A673 (cell line): ENCODE measurements around the gene CNRIP1. TPM values are rescaled to one million over a fixed set of nuclear protein-coding genes. Genes with fewer than 3 reads are reported as not detected.

Experiments
- BruUV-seq: library from RNA; stranded (reverse); fragments of 400-500 nt; replicated peaks from 2 replicates; lab custom pipeline; 2021; lab: Mats Ljungman, UMichigan
- CTCF ChIA-PET: fragments of 300-600 bp; sonication (Branson Sonifier 250); formaldehyde crosslinking; loops from one replicate; lab custom pipeline; 2022; ENCODE audit warnings: antibody characterized with exemption; lab: Charles Lee
- POLR2A ChIA-PET: fragments of 300-600 bp; sonication (Branson Sonifier 250); formaldehyde crosslinking; loops from one replicate; lab custom pipeline; 2022; ENCODE audit warnings: antibody characterized with exemption; ENCODE audit not compliant: low non-redundant PET; lab: Charles Lee
- DNase-seq: peaks from one replicate; pipeline ENCODE4 v3.0.0-alpha.2; 2015; ENCODE audit warnings: low spot score
- H3K27ac ChIP-seq: fragments of 200-600 bp; sonication (generic); 2 replicates; pipeline ENCODE4 v1.5.1; 2016; ENCODE audit warnings: mixed run types, low read depth, mild to moderate bottlenecking, mixed read lengths, antibody characterized with exemption, low read length; ENCODE audit not compliant: poor library complexity, severe bottlenecking
- H3K27me3 ChIP-seq: fragments of 200-600 bp; sonication (generic); replicated peaks from 2 replicates; pipeline ENCODE4 v1.6.1; 2017; ENCODE audit warnings: mixed run types, low read depth, mild to moderate bottlenecking, mixed read lengths, antibody characterized with exemption, low read length; ENCODE audit not compliant: insufficient read depth, poor library complexity
- H3K36me3 ChIP-seq: fragments of 200-600 bp; sonication (generic); 2 replicates; pipeline ENCODE4 v1.6.1; 2016; ENCODE audit warnings: mixed run types, mild to moderate bottlenecking, mixed read lengths, antibody characterized with exemption, low read length; ENCODE audit not compliant: insufficient read depth, poor library complexity, severe bottlenecking
- H3K4me1 ChIP-seq: fragments of 200-600 bp; sonication (generic); 2 replicates; pipeline ENCODE4 v1.6.1; 2017; ENCODE audit warnings: mixed run types, mild to moderate bottlenecking, mixed read lengths, antibody characterized with exemption, low read length; ENCODE audit not compliant: insufficient read depth, poor library complexity, severe bottlenecking
- H3K4me3 ChIP-seq: fragments of 200-600 bp; sonication (generic); 2 replicates; pipeline ENCODE4 v1.5.1; 2016; ENCODE audit warnings: low read depth, mixed run types, mild to moderate bottlenecking, mixed read lengths, low read length; ENCODE audit not compliant: poor library complexity, severe bottlenecking
- H3K9me3 ChIP-seq: fragments of 200-600 bp; sonication (generic); 2 replicates; pipeline ENCODE4 v1.6.1; 2016; ENCODE audit warnings: mixed run types, low read depth, mild to moderate bottlenecking, mixed read lengths, antibody characterized with exemption, low read length; ENCODE audit not compliant: poor library complexity, severe bottlenecking
- CTCF ChIP-seq: fragments of 300-800, 200-600 bp; sonication (generic); conservative IDR thresholded peaks from 2 replicates; pipeline ENCODE4 v1.5.1; 2017; ENCODE audit warnings: low read depth, mild to moderate bottlenecking, antibody characterized with exemption, low read length, moderate library complexity, mixed read lengths
- EZH2 ChIP-seq: fragments of 200-600 bp; sonication (generic); IDR thresholded peaks from 2 replicates; pipeline ENCODE4 v1.6.1; 2017; ENCODE audit warnings: borderline replicate concordance, low read depth, mild to moderate bottlenecking, mixed read lengths, antibody characterized with exemption, low read length; ENCODE audit not compliant: poor library complexity, severe bottlenecking
- intact Hi-C: fragments of 100-400 bp; cut with micrococcal nuclease; formaldehyde crosslinking; loops from one replicate; pipeline ENCODE4 v1.10.0; 2022; ENCODE audit not compliant: unreplicated experiment
- total RNA-seq: library from RNA; stranded (reverse); gene quantifications from 2 replicates; pipeline ENCODE4 v1.2.3, GENCODE V29; 2021

CNRIP1 gene
- total RNA-seq, 1 experiment from 2014 or later = 18.4 TPM

- DNase-seq = no peak
- no peaks in the 10 kb centered on the region for H3K9me3 ChIP-seq
- no peaks in the 10 kb centered on the region for H3K27me3 ChIP-seq
- H3K4me3 ChIP-seq = no peak overlapping the region
- ChIA-PET POLR2A (no interaction called here), CTCF (interaction anchor here (0.6 kb wide), 1 partner anchor 224 kb away, joined by 3 read pairs; no protein-coding TSS in a partner anchor)
- BruUV-seq = no TSS peak
- H3K27ac ChIP-seq = no peak overlapping the region
- no peaks in the 10 kb centered on the region for H3K4me1 ChIP-seq
- no peaks in the 10 kb centered on the region for H3K36me3 ChIP-seq
- no peak for TF ChIP-seq CTCF
- TF ChIP-seq EZH2 = no peak
- intact Hi-C loops = no loop called here
Observed at GRCh38 chr2:68359889-68360288, 40.1 kb upstream of the CNRIP1 start.

- peak; percentile 41 for DNase-seq
- no peak overlapping the region for H3K4me3 ChIP-seq
- POLR2A ChIA-PET = no interaction called here
- no peaks in the 10 kb centered on the region for H3K36me3 ChIP-seq
- no peaks in the 10 kb centered on the region for H3K4me1 ChIP-seq
- intact Hi-C loops = no loop called here
- no peak for TF ChIP-seq EZH2
- peak; percentile 52 for TF ChIP-seq CTCF
- BruUV-seq = no TSS peak
- H3K27ac ChIP-seq = no peak overlapping the region
- no peaks in the 10 kb centered on the region for H3K9me3 ChIP-seq
- CTCF ChIA-PET = interaction anchor here (1.1 kb wide), 1 partner anchor 28 kb away, joined by 3 read pairs; no protein-coding TSS in a partner anchor
- no peaks in the 10 kb centered on the region for H3K27me3 ChIP-seq
Observed at GRCh38 chr2:68357605-68358337, 38.0 kb upstream of the CNRIP1 start.

DNA sequence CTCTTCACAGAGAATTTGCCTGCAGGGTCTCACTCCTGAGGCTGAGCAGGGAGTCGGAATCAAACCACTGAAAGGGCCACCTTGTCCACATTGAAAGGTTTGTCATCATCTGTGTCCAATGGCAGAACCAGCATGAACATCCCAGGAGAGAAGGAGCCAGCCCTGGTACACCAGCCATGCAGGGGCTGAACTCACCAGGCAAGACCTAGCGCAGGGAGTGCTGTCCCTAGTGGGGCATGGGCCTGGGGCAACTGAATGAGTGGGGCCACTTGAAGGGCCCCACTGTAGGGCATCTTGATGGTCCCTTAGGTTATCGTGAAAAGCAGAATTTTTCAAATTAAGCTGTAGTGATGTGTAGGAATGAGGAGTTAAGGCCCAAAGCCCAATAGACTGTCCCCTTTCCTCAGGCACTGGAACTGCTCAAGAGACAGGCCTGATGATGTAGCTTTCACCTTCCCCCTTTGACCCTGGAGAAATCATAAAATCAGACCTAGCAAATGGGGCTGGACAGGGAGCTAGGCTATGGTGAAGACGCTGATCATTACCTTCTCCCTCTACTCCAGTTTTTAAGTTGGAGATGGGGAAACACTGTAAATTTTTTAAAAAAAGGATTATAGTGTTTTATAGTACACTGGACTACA, 37.0 kb upstream of the CNRIP1 start:
- Histone ChIP-seq H3K4me1 (no peaks in the 10 kb centered on the region), H3K4me3 (no peak overlapping the region), H3K27me3 (no peaks in the 10 kb centered on the region), H3K36me3 (no peaks in the 10 kb centered on the region), H3K27ac (no peak overlapping the region), H3K9me3 (no peaks in the 10 kb centered on the region)
- ChIA-PET CTCF (no interaction called here), POLR2A (interaction anchor here (0.5 kb wide), 1 partner anchor 67 kb away, joined by 8 read pairs; no protein-coding TSS in a partner anchor)
- TF ChIP-seq EZH2 (no peak), CTCF (no peak)
- BruUV-seq = no TSS peak
- no peak for DNase-seq
- intact Hi-C loops = no loop called here
